Progenitor cell of endocrine pancreas (in vitro differentiated cells): ENCODE data around the gene IFI35. TPM values are rescaled to one million over a fixed set of nuclear protein-coding genes. Genes with fewer than 3 reads are reported as not detected.

Source experiments
- DNase-seq: peaks from one replicate; pipeline ENCODE4 v3.0.0; 2021; ENCODE audit warnings: low spot score; ENCODE audit not compliant: unreplicated experiment
- H3K27ac Mint-ChIP-seq: 2 replicates; pipeline ENCODE4 v1.8.0; 2021; ENCODE audit warnings: mild to moderate bottlenecking, moderate library complexity, mixed read lengths
- H3K27me3 Mint-ChIP-seq: 2 replicates; pipeline ENCODE4 v1.8.0; 2021; ENCODE audit warnings: mixed read lengths
- H3K36me3 Mint-ChIP-seq: 2 replicates; pipeline ENCODE4 v1.8.0; 2022; ENCODE audit warnings: mixed read lengths; ENCODE audit not compliant: insufficient read depth
- H3K4me1 Mint-ChIP-seq: 2 replicates; pipeline ENCODE4 v1.8.0; 2021; ENCODE audit warnings: low read depth, mixed read lengths
- H3K4me3 Mint-ChIP-seq: 2 replicates; pipeline ENCODE4 v1.8.0; 2021; ENCODE audit warnings: low read depth, mild to moderate bottlenecking, moderate library complexity, mixed read lengths
- H3K9me3 Mint-ChIP-seq: 2 replicates; pipeline ENCODE4 v1.8.0; 2021; ENCODE audit warnings: low read depth, mixed read lengths
- CTCF ChIP-seq: fragments of 200-600 bp; sonication (generic); IDR thresholded peaks from one replicate; pipeline ENCODE4 v1.5.0; 2021; ENCODE audit warnings: antibody characterized with exemption, mild to moderate bottlenecking; ENCODE audit not compliant: unreplicated experiment
- total RNA-seq: library from RNA; stranded (reverse); gene quantifications from 2 replicates; pipeline ENCODE4 v1.2.1, GENCODE V29; 2021

Gene IFI35
- total RNA-seq, 1 donor from 2014 or later: 1.6 TPM

GRCh38 chr17:43014649-43015542, 8.3 kb downstream of the IFI35 start:
- no peak for TF ChIP-seq CTCF
- Mint-ChIP-seq H3K9me3 (no peaks in the 10 kb centered on the region), H3K4me1 (peaks cover 21% of the 10 kb centered on the region), H3K27ac (peak overlapping the region; percentile 92), H3K27me3 (no peaks in the 10 kb centered on the region), H3K36me3 (peaks cover 14% of the 10 kb centered on the region), H3K4me3 (no peak overlapping the region)
- no peak for DNase-seq

- no peak for DNase-seq
- Mint-ChIP-seq H3K27ac (no peak overlapping the region), H3K4me1 (peaks cover 26% of the 10 kb centered on the region), H3K36me3 (peaks cover 14% of the 10 kb centered on the region), H3K9me3 (no peaks in the 10 kb centered on the region), H3K4me3 (no peak overlapping the region), H3K27me3 (no peaks in the 10 kb centered on the region)
- TF ChIP-seq CTCF: no peak
Measured at GRCh38 chr17:43015579-43015978, 9.0 kb downstream of the IFI35 start.

GRCh38 chr17:43016216-43016615, 9.6 kb downstream of the IFI35 start:
- Mint-ChIP-seq H3K9me3 (no peaks in the 10 kb centered on the region), H3K4me3 (no peak overlapping the region), H3K27me3 (no peaks in the 10 kb centered on the region), H3K4me1 (peaks cover 30% of the 10 kb centered on the region), H3K36me3 (peaks cover 14% of the 10 kb centered on the region), H3K27ac (no peak overlapping the region)
- no peak for TF ChIP-seq CTCF
- DNase-seq: no peak

- Mint-ChIP-seq H3K36me3 (peaks cover 14% of the 10 kb centered on the region), H3K4me1 (peaks cover 28% of the 10 kb centered on the region), H3K27ac (no peak overlapping the region), H3K27me3 (no peaks in the 10 kb centered on the region), H3K4me3 (no peak overlapping the region), H3K9me3 (no peaks in the 10 kb centered on the region)
- TF ChIP-seq CTCF: no peak
- no peak for DNase-seq
Measured at GRCh38 chr17:43018008-43018853, 11.6 kb downstream of the IFI35 start.

GRCh38 chr17:43018932-43019331, 12.3 kb downstream of the IFI35 start:
- peaks cover 28% of the 10 kb centered on the region for H3K4me1 Mint-ChIP-seq
- peaks cover 14% of the 10 kb centered on the region for H3K36me3 Mint-ChIP-seq
- no peak for DNase-seq
- no peak overlapping the region for H3K27ac Mint-ChIP-seq
- no peaks in the 10 kb centered on the region for H3K27me3 Mint-ChIP-seq
- no peak overlapping the region for H3K4me3 Mint-ChIP-seq
- TF ChIP-seq CTCF: no peak
- no peaks in the 10 kb centered on the region for H3K9me3 Mint-ChIP-seq
